DMS 273 (cell line): ENCODE results near the gene MUC16.

Experiments used
- DNase-seq: peaks from one replicate; lab custom pipeline; 2025; ENCODE audit not compliant: unreplicated experiment; lab: John Stamatoyannopoulos, UW

The MUC16 gene

GRCh38 chr19:9010693-9011092, 484 bp upstream of the MUC16 start:
- no peak for DNase-seq

GRCh38 chr19:9009431-9009830, 778 bp downstream of the MUC16 start:
- no peak for DNase-seq

DNA sequence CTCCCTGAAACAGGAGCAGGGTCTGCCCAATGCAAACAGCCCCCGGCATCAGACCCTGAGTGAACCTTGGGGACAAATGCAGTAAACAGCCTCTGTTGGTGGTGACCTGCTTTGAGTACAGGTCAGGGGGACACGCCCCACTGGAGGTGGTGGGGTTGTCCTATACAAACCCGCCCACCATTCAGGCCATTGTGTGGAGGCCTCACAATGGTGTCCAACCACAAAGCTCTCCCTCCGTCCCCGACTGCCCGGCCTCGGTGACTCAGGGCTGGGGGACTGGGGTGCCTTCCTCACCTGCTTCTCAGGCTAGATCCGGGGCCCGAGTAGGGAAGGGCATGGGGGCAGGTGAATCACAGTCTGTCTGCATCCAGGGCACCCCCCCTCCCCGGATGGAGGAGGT, 1.5 kb downstream of the MUC16 start:
- no peak for DNase-seq

DNA sequence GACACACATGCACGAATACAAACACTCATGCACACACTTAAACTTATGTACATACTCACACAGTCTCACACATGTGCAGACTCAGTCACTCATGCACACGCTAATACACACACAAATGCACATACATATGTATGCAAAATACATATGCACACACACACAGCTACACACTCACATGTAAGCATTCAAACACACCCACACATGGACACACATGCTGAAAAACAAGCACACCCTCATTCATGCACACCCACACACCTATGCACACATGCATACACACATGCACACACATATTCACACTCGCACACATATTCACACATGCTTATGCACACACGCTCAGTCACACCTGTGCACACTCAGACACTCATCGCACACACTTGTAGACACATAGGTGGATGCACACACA, 9.3 kb downstream of the MUC16 start:
- DNase-seq: no peak

- DNase-seq: peak; percentile 42
These were observed 22.0 kb downstream of the MUC16 start for GRCh38 chr19:8988204-8988603.

- no peak for DNase-seq
These were observed 23.9 kb downstream of the MUC16 start for GRCh38 chr19:8986296-8986695.

- DNase-seq: peak; percentile 13
These were observed 36.6 kb downstream of the MUC16 start for GRCh38 chr19:8973501-8974091.

GRCh38 chr19:8965887-8966286, 44.3 kb downstream of the MUC16 start:
- DNase-seq: no peak
